ENCODE data around the gene PRDM16. TPM values are rescaled to one million over a fixed set of nuclear protein-coding genes. Genes with fewer than 3 reads are reported as not detected.

PRDM16 gene
- polyA plus RNA-seq, 2 of the 4 experiments (the other 2 are of a cell fraction): 0.03 to 0.35 TPM

DNA sequence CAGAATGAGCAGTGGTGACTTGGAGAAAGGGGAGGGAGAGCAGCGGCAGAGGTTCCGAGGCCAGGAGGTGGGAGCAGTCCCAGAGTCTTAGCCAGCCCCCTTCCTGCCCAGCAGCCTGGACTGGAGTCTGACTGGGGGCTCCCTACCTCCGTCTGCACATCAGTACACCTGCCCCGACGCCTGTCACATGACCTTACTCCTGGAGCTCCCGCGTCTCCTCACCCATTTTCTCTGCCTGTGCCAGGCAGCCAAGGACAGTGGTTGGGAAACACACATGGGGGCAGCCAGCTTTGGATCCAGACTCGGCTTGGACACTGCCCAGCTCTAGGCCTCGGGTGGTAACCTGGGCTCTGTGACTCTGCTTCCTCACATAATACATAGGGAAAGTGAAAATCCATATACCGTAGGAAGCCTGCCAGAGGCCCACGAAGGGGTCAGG lies 30.9 kb upstream of the PRDM16 start:
- H3K4me1 ChIP-seq: no peaks in the 10 kb centered on the region
- ChIA-PET POLR2A (no interaction called here), CTCF (interaction anchor here (0.7 to 1.3 kb wide), 3 partner anchors 26 to 386 kb away, joined by 3 to 4 read pairs (median 3); no protein-coding TSS in a partner anchor)
- H3K4me2 ChIP-seq: no peak overlapping the region
- DNase-seq (ENCODE audit: low read depth in 1 of 2, low spot score in 1 of 2) (no peak), ATAC-seq (no peak), FAIRE-seq (no peak)
- no peak for TF ChIP-seq TFCP2L1 (CRISPR knock-in tag; IDR thresholded peaks at IDR 0.05)
- no peak for TF ChIP-seq CBX8 (IDR thresholded peaks at IDR 0.05)
- no peak for TF ChIP-seq ZFP36 (IDR thresholded peaks at IDR 0.05; ENCODE audit: borderline replicate concordance, partially characterized antibody)
- no peak for TF ChIP-seq PBX3 (IDR thresholded peaks at IDR 0.05)
- TF ChIP-seq EP300 (IDR thresholded peaks at IDR 0.05): no peak
- H3K4me3 ChIP-seq: no peak overlapping the region
- 19% methylated on average over 6 of the region's 11 CpGs for WGBS (ENCODE audit: missing lambda C conversion rate)
- no peaks in the 10 kb centered on the region for H3K9me3 ChIP-seq
- H3K27ac ChIP-seq: no peak overlapping the region

- 69% methylated on average over 5 of the region's 19 CpGs for whole genome bisulfite sequencing (ENCODE audit: missing lambda C conversion rate)
- Histone ChIP-seq H3K4me3 (no peak overlapping the region), H3K27ac (no peak overlapping the region), H3K9me3 (no peaks in the 10 kb centered on the region), H3K4me2 (no peak overlapping the region), H3K4me1 (no peaks in the 10 kb centered on the region)
- ATAC-seq (no peak), DNase-seq (ENCODE audit: low read depth in 1 of 2, low spot score in 1 of 2) (no peak), FAIRE-seq (no peak)
- ChIA-PET CTCF (interaction anchor here (0.7 to 1.3 kb wide), 4 partner anchors 14 to 386 kb away, joined by 3 to 4 read pairs (median 3); no protein-coding TSS in a partner anchor), POLR2A (no interaction called here)
- no peak for TF ChIP-seq HOXB5 (CRISPR knock-in tag; IDR thresholded peaks at IDR 0.05)
- no peak for TF ChIP-seq JUN (IDR thresholded peaks at IDR 0.05)
- TF ChIP-seq CBX8 (IDR thresholded peaks at IDR 0.05): no peak
- no peak for TF ChIP-seq NR3C1 (IDR thresholded peaks at IDR 0.05)
- no peak for TF ChIP-seq TFCP2L1 (CRISPR knock-in tag; IDR thresholded peaks at IDR 0.05)
- no peak for TF ChIP-seq FOSB (CRISPR knock-in tag; IDR thresholded peaks at IDR 0.05)
- TF ChIP-seq, protein P1, sequence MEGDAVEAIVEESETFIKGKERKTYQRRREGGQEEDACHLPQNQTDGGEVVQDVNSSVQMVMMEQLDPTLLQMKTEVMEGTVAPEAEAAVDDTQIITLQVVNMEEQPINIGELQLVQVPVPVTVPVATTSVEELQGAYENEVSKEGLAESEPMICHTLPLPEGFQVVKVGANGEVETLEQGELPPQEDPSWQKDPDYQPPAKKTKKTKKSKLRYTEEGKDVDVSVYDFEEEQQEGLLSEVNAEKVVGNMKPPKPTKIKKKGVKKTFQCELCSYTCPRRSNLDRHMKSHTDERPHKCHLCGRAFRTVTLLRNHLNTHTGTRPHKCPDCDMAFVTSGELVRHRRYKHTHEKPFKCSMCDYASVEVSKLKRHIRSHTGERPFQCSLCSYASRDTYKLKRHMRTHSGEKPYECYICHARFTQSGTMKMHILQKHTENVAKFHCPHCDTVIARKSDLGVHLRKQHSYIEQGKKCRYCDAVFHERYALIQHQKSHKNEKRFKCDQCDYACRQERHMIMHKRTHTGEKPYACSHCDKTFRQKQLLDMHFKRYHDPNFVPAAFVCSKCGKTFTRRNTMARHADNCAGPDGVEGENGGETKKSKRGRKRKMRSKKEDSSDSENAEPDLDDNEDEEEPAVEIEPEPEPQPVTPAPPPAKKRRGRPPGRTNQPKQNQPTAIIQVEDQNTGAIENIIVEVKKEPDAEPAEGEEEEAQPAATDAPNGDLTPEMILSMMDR (IDR thresholded peaks at IDR 0.05): no peak
- no peak for TF ChIP-seq CHD4 (IDR thresholded peaks at IDR 0.05; ENCODE audit: borderline replicate concordance)
- no peak for TF ChIP-seq FOXS1 (CRISPR knock-in tag; IDR thresholded peaks at IDR 0.05)
- no peak for TF ChIP-seq NFE2L2 (conservative IDR thresholded peaks at IDR 0.05; ENCODE audit: low read length)
- TF ChIP-seq JUNB (IDR thresholded peaks at IDR 0.05): no peak
- no peak for TF ChIP-seq SREBF2 (IDR thresholded peaks at IDR 0.05)
Observed at GRCh38 chr1:3038571-3039181, 30.3 kb upstream of the PRDM16 start.

DNA sequence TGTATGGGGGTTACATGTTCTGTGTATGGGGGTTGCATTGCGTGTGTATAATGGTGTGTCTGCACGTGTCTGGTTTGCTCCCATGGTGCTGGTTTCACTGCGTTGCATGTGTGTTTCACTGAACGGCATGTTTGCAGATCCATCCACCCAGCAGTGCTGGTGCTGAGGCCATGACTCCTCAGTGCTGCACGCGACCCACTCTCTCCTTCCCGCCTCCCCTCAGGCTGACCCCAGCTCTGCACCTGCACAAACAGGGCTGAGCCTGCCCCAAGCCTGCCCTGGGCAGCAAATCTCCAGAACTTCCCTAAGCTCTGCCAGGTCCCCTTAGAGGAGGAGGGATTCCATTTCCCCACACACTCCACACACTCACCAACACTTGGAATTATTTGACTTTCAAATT lies 29.0 kb upstream of the PRDM16 start:
- FAIRE-seq (no peak), ATAC-seq (no peak), DNase-seq (ENCODE audit: low read depth in 1 of 2, low spot score in 1 of 2) (no peak)
- POLR2A ChIA-PET: no interaction called here
- Histone ChIP-seq H3K4me3 (no peak overlapping the region), H3K27ac (no peak overlapping the region), H3K9me3 (no peaks in the 10 kb centered on the region), H3K4me1 (no peaks in the 10 kb centered on the region), H3K4me2 (no peak overlapping the region)
- 31% methylated on average over 7 of the region's 7 CpGs for WGBS (ENCODE audit: missing lambda C conversion rate)
- CTCF ChIA-PET: no interaction called here
- TF ChIP-seq RAD21 (conservative IDR thresholded peaks at IDR 0.05 in 1 of 2, IDR thresholded peaks at IDR 0.05 in 1 of 2) (no peak), POLR2A (IDR thresholded peaks at IDR 0.05; ENCODE audit: low read length) (no peak), MAFK (IDR thresholded peaks at IDR 0.05; ENCODE audit: partially characterized antibody) (no peak), GATA3 (IDR thresholded peaks at IDR 0.05; ENCODE audit: borderline replicate concordance) (no peak), CHD2 (IDR thresholded peaks at IDR 0.05; ENCODE audit: low read length, partially characterized antibody) (no peak), USF2 (IDR thresholded peaks at IDR 0.05) (no peak), CHD4 (IDR thresholded peaks at IDR 0.05; ENCODE audit: borderline replicate concordance) (no peak), ZC3H11A (IDR thresholded peaks at IDR 0.05) (no peak), RARB (CRISPR knock-in tag; IDR thresholded peaks at IDR 0.05) (no peak), JUNB (IDR thresholded peaks at IDR 0.05) (no peak)
- TF ChIP-seq, protein P1 (IDR thresholded peaks at IDR 0.05): no peak

All from A549 (cell line).